T follicular helper cell (primary cell): Measurements from ENCODE around the gene FANCC.
"Not testable (repeated sequence)": the region's sequence is repeated elsewhere in the genome, so short reads cannot be mapped to it uniquely, and the experiment has no call there.

Experiments
- DNase-seq: peaks from one replicate; pipeline ENCODE4 v3.0.0-alpha.2; 2020; ENCODE audit warnings: low read depth

The FANCC gene

GRCh38 chr9:95283673-95284072, 33.8 kb downstream of the FANCC start:
- no peak for DNase-seq

DNA sequence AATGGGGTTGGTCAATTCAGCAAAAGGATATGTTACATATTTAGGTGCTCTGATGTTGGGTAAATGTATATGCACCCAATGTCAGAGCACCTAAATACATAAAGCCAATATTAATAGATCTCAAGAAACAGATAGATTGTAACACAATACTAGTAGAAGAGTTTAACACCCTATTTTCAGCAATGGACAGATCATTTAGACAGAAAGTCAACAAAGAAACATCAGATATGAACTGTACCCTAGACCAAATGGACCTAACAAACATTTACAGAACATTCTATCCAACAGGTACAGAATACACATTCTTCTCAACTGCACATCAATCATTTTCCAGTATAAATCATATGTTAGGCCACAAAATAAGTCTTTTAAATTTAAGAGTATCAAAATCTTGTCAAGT, 35.2 kb downstream of the FANCC start:
- no peak for DNase-seq

DNA sequence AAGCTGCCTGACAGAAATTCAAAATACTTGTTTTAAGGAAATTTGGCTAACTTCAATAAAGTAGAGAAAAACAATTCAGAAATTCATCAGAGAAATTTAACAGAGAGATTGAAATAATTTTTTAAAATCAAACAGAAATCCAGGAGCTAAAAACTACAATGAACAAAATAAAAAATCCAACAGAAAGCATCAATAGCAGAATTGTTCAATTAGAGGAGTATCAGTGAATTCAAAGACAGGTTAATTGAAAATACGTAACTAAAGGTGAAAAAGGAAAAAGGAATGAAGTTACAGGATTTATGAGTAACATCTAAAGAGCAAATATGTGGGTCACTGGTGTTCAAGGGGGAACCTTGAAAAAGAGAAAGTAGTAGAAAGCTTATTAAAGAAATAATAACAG, 36.8 kb downstream of the FANCC start:
- no peak for DNase-seq

DNA sequence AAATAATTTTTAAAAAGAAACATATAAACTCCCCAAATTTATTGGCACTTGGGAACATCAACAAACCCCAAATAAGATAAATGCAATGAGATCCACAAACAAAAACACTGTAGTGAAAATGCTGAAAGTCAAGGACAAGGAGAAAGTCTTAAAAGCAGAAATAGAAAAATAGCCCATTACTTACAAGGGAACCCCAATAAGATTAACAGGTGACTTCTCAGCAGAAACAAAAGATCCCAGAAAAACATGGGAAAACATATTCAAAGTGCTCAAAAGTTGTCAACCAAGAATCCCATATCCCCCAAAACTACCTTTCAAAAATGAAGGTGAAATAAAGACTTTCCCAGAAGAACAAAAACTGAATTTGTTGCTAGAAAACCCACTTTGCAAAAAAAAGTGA, 40.0 kb downstream of the FANCC start:
- DNase-seq, result no peak

DNA sequence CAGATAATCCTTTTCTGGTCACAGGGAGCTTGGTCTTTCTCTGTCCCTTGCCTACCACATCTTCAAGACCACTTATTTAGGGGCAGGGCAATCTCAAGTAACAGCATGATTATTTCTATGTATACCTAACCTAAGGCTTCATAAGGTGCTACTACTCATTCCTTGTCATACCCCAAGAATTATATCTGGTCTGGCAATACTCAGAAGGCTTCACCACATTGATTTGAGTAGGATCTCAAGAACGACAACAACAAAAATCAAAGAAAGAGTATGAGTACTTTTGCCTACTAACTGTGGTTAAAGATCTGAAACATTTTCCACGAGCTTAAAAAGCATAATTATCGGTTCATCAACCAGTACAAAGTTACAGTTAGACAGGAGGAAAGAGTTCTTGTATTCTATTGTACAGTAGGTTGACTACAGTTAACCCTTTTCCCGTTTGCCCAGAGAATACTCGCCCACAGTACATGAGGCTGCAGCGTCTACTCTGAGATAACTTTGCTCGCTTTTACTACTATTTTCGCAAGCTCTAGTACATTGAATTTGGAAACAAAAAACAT, 41.0 kb downstream of the FANCC start:
- no peak for DNase-seq

DNA sequence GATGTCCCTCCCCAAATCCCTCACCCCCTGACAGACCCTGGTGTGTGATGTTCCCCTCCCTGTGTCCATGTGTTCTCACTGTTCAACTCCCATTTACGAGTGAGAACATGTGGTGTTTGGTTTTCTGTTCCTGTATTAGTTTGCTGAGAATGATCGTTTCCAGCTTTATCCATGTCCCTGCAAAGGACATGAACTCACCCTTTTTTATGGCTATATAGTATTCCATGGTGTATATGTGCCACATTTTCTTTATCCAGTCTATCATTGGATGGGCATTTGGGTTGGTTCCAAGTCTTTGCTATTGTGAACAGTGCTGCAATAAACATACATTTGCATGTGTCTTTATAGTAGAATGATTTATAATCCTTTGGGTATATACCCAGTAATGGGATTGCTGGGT, 43.3 kb downstream of the FANCC start:
- not testable (repeated sequence) for DNase-seq

- DNase-seq, result no peak
Observed at GRCh38 chr9:95273369-95274022, 44.0 kb downstream of the FANCC start.

- DNase-seq, result no peak
Observed at GRCh38 chr9:95272830-95273229, 44.7 kb downstream of the FANCC start.

- no peak for DNase-seq
Observed at GRCh38 chr9:95270790-95271189, 46.7 kb downstream of the FANCC start.

GRCh38 chr9:95269803-95270773, 47.4 kb downstream of the FANCC start:
- not testable (repeated sequence) for DNase-seq

DNA sequence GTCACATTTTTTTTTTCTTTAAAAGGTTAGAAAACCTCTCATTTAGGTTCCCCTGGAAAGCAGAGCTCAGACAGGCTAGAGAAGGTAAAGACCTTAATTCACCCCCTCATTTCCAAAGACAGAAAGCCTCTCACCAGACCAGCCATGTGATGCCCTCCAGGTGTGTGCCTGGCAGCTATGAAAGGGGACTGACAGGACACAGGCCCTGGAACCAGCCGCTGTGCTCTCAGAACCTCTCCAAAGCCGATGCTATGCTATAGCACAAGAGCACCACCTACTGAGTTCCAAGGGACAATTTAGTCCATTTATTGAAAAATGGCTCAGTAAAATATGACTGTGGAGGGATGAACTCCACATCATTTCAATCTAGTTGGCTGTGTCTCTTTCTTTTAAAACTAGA, 48.8 kb downstream of the FANCC start:
- DNase-seq, result no peak

DNA sequence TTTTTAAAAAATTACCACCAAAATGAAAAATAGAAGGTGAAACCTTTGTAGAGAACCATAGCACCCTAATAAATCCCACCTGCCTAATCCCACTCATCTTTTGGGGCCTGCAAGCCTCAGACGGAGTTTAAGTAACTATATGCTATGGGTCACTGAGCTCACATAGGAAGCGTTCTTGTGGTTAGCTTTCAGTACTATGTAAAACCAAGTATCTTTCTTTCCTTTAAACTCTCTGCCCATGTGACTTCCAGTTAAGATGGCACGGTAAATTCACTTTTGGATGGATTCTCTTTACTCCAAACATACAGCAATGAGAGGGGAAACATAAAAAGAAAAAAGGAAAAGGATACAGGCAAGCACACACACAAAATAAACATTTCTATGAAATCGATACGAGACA, 50.9 kb downstream of the FANCC start:
- no peak for DNase-seq

DNA sequence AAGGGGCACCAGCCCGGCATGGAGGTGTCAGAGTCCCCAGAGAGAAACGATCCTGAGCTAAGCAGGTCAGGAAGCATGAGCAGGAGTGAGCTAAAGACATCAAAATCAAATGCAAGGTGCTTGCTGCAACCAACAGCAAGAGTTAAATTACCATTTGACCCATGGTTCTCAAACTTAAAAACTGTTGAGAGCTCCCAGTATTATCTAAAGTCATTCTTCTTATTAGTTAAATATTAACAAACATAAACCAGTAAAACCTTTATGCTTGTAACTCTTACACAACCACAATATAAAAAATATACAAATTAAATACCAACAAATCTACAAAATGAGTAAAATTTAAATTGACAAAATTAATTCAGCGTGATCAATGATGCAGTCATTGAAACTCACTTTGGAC, 51.5 kb downstream of the FANCC start:
- DNase-seq, result no peak

GRCh38 chr9:95264954-95265615, 52.4 kb downstream of the FANCC start:
- no peak for DNase-seq

DNA sequence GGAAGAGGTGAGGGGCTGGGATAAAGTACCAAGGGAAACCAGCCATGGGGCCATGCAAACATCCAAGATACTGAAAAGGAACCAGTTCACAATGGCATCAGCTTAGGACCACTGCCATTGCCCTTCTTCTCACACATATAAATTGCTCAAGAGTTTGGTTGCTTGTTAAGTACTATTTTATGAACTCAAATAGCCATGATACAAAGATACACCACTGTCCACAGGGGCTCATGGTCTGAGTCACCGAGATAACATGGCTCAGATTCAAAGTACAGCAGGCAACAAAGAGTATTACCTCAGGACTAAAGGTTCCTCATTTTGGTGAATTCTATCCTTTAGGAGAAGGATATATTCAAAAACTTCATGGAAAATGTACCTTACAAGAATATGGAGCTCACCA, 55.6 kb downstream of the FANCC start:
- no peak for DNase-seq

GRCh38 chr9:95250462-95251221, 66.9 kb downstream of the FANCC start:
- DNase-seq, result no peak

DNA sequence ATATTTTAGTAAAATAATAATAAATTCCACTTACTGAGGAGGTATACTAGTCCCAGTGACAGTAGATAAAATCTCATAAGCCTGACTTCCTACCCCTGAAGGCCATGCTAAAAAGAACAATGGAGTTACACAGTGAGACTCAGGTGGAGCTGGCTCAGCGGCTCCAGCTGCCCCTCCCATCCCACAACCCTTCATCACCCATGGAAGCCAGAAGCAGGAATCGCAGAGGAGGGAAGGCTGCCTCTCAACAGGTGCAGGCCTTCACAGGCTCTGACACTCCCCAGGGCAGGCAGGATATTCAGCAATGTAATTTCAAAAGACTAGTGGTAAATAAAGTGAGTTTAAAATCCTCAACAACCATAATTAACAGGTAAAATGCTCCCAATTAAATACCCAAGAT, 67.5 kb downstream of the FANCC start:
- DNase-seq, result no peak

- DNase-seq, result no peak
Observed at GRCh38 chr9:95246547-95246946, 71.0 kb downstream of the FANCC start.

DNA sequence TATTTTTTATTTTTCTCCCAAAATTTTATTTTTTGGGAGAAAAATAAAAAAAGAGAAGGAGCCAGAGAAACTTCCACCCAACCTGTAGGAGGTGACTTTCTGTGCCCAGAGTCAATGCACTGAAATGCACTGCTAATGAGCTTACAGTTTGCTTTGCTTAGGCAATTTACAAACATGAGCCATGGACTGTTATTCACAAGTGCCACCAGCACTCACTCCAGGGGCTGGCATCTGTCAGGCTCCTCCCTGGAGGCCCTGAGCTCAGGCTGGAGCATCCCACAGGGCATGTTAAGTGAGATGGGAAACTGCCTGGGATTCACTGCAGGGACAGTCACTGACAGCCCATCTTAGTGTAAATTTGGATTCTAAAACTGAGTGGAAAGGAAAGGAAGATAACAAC, 74.9 kb downstream of the FANCC start:
- DNase-seq, result no peak

DNA sequence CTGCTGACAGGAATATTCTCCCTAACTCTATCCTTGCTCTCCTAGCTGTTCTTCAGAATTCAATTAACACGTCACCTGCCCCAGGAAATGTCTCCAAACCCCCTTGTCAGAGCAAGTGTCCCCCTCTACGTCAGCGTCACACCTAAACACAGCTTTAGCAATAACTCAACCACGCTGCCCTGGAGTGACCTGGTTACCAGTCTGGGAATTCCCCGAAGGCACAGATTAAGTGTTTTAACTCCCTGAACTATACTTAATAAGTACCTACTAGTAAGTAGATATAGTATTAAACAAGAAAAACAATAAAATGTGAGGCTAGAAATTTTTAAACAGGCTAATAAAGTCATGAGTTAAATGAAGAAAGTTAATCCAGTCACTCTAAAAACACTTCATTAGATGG, 78.4 kb downstream of the FANCC start:
- DNase-seq, result no peak

DNA sequence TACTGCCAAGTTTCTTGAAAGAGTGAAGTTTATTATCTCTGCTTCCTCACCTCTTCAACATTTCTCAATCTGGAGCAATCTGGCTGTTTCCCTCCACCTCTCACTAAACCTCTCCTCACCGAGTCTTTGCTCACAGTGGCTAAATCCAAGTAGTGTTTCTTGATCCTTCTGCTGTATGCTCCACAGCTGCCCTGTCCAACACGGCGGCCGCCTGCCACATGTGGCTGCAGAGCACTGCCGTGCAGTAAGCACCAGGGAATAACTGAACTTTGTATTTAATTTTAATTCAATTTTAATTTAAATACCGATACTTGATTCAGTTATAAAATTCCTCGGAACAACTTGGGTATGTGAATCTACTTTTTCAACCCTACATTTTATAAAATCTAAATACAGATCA, 80.2 kb downstream of the FANCC start:
- DNase-seq, result no peak

- no peak for DNase-seq
Observed at GRCh38 chr9:95230046-95230445, 87.5 kb downstream of the FANCC start.
